ENCODE results near the gene MCTP2.

GRCh38 chr15:94252906-94253491 lies 21.6 kb downstream of the MCTP2 start:
- TF ChIP-seq CTCF (IDR thresholded peaks at IDR 0.05; ENCODE audit: insufficient read depth, low read length, poor library complexity, severe bottlenecking) = no peak
- no peak for TF ChIP-seq EZH2phosphoT487 (conservative IDR thresholded peaks at IDR 0.05; ENCODE audit: low read length)
